ENCODE results near the gene KRTAP10-6. TPM values are rescaled to one million over a fixed set of nuclear protein-coding genes. Genes with fewer than 3 reads are reported as not detected.

The KRTAP10-6 gene
- total and polyA plus RNA-seq, 2 donors (not counting 1 experiment from before 2014, with no cell fraction given) = not detected

DNA sequence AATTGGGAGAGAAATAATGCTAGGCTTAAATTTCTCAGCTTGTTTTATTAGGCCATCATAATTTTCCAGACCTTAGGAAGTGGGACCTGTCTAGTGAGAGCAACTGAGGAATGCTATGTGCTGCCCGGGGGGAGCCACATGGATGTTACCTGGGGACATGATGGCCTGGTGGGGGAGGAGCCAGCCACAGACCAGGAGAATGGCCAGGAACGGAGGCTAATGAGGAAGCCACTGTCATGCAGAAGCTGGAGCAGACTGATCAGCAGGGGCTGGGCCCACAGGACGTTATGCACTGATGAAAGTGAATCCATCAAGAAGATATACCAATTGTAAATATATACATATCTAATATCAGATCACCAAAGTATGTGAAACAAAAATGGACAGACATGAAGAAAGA is 47.7 kb downstream of the KRTAP10-6 start:
- peaks cover 29% of the 10 kb centered on the region for H3K27me3 Mint-ChIP-seq
- Histone ChIP-seq H4K20me1 (ENCODE audit: control insufficient read depth, insufficient read depth, low read length, poor library complexity, severe bottlenecking) (no peaks in the 10 kb centered on the region), H3K36me3 (replicated peaks in 1 of 2; ENCODE audit: control extremely low read depth in 1 of 2, control insufficient read depth in 1 of 2, extremely low read depth in 1 of 2, insufficient read depth in 2 of 2, low read length in 1 of 2) (no peaks in the 10 kb centered on the region), H2AFZ (ENCODE audit: insufficient read depth, low read depth, low read length, poor library complexity, severe bottlenecking) (no peak overlapping the region), H3K27me3 (replicated peaks in 1 of 4; ENCODE audit: control extremely low read depth in 1 of 4, control insufficient read depth in 3 of 4, insufficient read depth in 4 of 4, low read length in 3 of 4) (peaks cover 0 to 8% (median 2%) of the 10 kb centered on the region in 4 experiments), H3K4me3 (ENCODE audit: control extremely low read depth in 1 of 5, extremely low read depth in 1 of 5, insufficient read depth in 1 of 5, low read depth in 2 of 5, low read length in 4 of 5) (no peak overlapping the region), H3K27ac (ENCODE audit: low read length in 2 of 2) (no peak overlapping the region), H3K79me2 (ENCODE audit: control insufficient read depth, insufficient read depth, low read length) (no peaks in the 10 kb centered on the region), H3K9me3 (ENCODE audit: control extremely low read depth in 1 of 3, control insufficient read depth in 2 of 3, insufficient read depth in 1 of 3, low read length in 2 of 3) (peaks cover 1 to 35% (median 12%) of the 10 kb centered on the region in 3 donors), H3K9ac (ENCODE audit: low read length) (no peak overlapping the region), H3K4me1 (ENCODE audit: control insufficient read depth in 2 of 2, insufficient read depth in 2 of 2, low read length in 2 of 2) (peaks cover 5 to 7% of the 10 kb centered on the region in 2 donors), H3K4me2 (replicated peaks; ENCODE audit: low read depth, low read length, poor library complexity, severe bottlenecking) (no peak overlapping the region)
- H3K4me3 Mint-ChIP-seq = no peak overlapping the region
- H3K9me3 Mint-ChIP-seq (ENCODE audit: insufficient read depth) = peaks cover 6% of the 10 kb centered on the region
- ChIA-PET POLR2A (no interaction called here), CTCF (no interaction called here)
- ATAC-seq (ENCODE audit: low read depth) = no peak
- no peak for TF ChIP-seq EZH2 (IDR thresholded peaks at IDR 0.05; ENCODE audit: borderline replicate concordance, insufficient read depth, low read depth, low read length, poor library complexity, severe bottlenecking)
- no peak for TF ChIP-seq CTCF (IDR thresholded peaks at IDR 0.05)
- DNase-seq = no peak
- intact Hi-C loops (cut with micrococcal nuclease) = no loop called here
- WGBS (ENCODE audit: insufficient coverage) = 91% methylated on average over 2 of the region's 3 CpGs
- peaks cover 8% of the 10 kb centered on the region for H3K4me1 Mint-ChIP-seq
- H3K27ac Mint-ChIP-seq = no peak overlapping the region

DNA sequence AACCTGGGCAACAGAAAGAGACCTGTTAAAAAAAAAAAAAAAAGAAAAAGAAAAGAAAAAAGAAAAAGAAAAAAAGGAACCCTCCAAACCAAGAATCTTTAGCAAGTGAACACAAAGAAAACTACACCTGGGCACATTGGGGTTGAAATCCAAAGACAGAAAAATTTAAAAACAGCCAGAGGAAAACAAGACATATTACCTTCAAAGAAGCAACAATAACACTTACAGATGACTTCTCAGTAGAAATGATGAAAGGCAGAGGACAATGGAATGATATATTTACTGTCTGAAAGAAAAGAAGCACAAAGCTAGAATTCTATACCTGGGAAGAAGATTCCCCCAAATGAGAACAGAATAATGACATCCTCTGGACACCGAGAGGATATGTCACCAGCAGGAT is 49.6 kb downstream of the KRTAP10-6 start:
- ATAC-seq (ENCODE audit: low read depth) = no peak
- Histone ChIP-seq H3K27me3 (replicated peaks in 1 of 4; ENCODE audit: control extremely low read depth in 1 of 4, control insufficient read depth in 3 of 4, insufficient read depth in 4 of 4, low read length in 3 of 4) (peaks cover 0 to 2% (median 0%) of the 10 kb centered on the region in 4 experiments), H4K20me1 (ENCODE audit: control insufficient read depth, insufficient read depth, low read length, poor library complexity, severe bottlenecking) (no peaks in the 10 kb centered on the region), H3K4me1 (ENCODE audit: control insufficient read depth in 2 of 2, insufficient read depth in 2 of 2, low read length in 2 of 2) (peaks cover 3 to 5% of the 10 kb centered on the region in 2 donors), H3K9ac (ENCODE audit: low read length) (no peak overlapping the region), H3K9me3 (ENCODE audit: control extremely low read depth in 1 of 3, control insufficient read depth in 2 of 3, insufficient read depth in 1 of 3, low read length in 2 of 3) (peaks cover 1 to 26% (median 12%) of the 10 kb centered on the region in 3 donors), H3K36me3 (replicated peaks in 1 of 2; ENCODE audit: control extremely low read depth in 1 of 2, control insufficient read depth in 1 of 2, extremely low read depth in 1 of 2, insufficient read depth in 2 of 2, low read length in 1 of 2) (no peaks in the 10 kb centered on the region), H3K27ac (ENCODE audit: low read length in 2 of 2) (no peak overlapping the region), H2AFZ (ENCODE audit: insufficient read depth, low read depth, low read length, poor library complexity, severe bottlenecking) (no peak overlapping the region), H3K4me2 (replicated peaks; ENCODE audit: low read depth, low read length, poor library complexity, severe bottlenecking) (no peak overlapping the region), H3K4me3 (ENCODE audit: control extremely low read depth in 1 of 5, extremely low read depth in 1 of 5, insufficient read depth in 1 of 5, low read depth in 2 of 5, low read length in 4 of 5) (no peak overlapping the region), H3K79me2 (ENCODE audit: control insufficient read depth, insufficient read depth, low read length) (no peaks in the 10 kb centered on the region)
- no peak overlapping the region for H3K27ac Mint-ChIP-seq
- ChIA-PET CTCF (no interaction called here), POLR2A (no interaction called here)
- peaks cover 20% of the 10 kb centered on the region for H3K27me3 Mint-ChIP-seq
- no peak for TF ChIP-seq EZH2 (IDR thresholded peaks at IDR 0.05; ENCODE audit: borderline replicate concordance, insufficient read depth, low read depth, low read length, poor library complexity, severe bottlenecking)
- no peak for TF ChIP-seq CTCF (IDR thresholded peaks at IDR 0.05)
- DNase-seq = no peak
- no peak overlapping the region for H3K4me3 Mint-ChIP-seq
- peaks cover 6% of the 10 kb centered on the region for H3K9me3 Mint-ChIP-seq (ENCODE audit: insufficient read depth)
- H3K4me1 Mint-ChIP-seq = peaks cover 2% of the 10 kb centered on the region
- intact Hi-C loops (cut with micrococcal nuclease) = no loop called here
- 80% methylated on average over 1 of the region's 1 CpG for WGBS (ENCODE audit: insufficient coverage)

Other genes starting within 250 kb of the KRTAP10-6 start
- 1.4 and 1.6 TPM in 2 replicates for gene TRPM2, start 238.9 kb downstream of the KRTAP10-6 start, total RNA-seq
- 5.4 and 8.4 TPM in 2 replicates for gene TRPM2, start 238.9 kb downstream of the KRTAP10-6 start, polyA plus RNA-seq
- gene LRRC3, start 137.0 kb downstream of the KRTAP10-6 start, total RNA-seq = 3.3 and 3.8 TPM in 2 replicates
- gene LRRC3, start 137.0 kb downstream of the KRTAP10-6 start, polyA plus RNA-seq = 0.36 and 0.46 TPM in 2 replicates
- gene KRTAP10-1, start 52.3 kb downstream of the KRTAP10-6 start, total RNA-seq = not detected in 2 replicates
- not detected in 2 replicates for gene KRTAP10-1, start 52.3 kb downstream of the KRTAP10-6 start, polyA plus RNA-seq
- gene KRTAP10-2, start 41.0 kb downstream of the KRTAP10-6 start, total RNA-seq = not detected in 2 replicates
- not detected in 2 replicates for gene KRTAP10-2, start 41.0 kb downstream of the KRTAP10-6 start, polyA plus RNA-seq
- not detected in 2 replicates for gene KRTAP10-3, start 33.7 kb downstream of the KRTAP10-6 start, total RNA-seq
- gene KRTAP10-3, start 33.7 kb downstream of the KRTAP10-6 start, polyA plus RNA-seq = 0.19 and 0.40 TPM in 2 replicates
- not detected in 2 replicates for gene KRTAP10-4, start 18.8 kb downstream of the KRTAP10-6 start, total RNA-seq
- not detected in 2 replicates for gene KRTAP10-4, start 18.8 kb downstream of the KRTAP10-6 start, polyA plus RNA-seq
- not detected in 2 replicates for gene KRTAP10-5, start 11.9 kb downstream of the KRTAP10-6 start, total RNA-seq
- not detected in 2 replicates for gene KRTAP10-5, start 11.9 kb downstream of the KRTAP10-6 start, polyA plus RNA-seq
- gene KRTAP10-7, start 8.1 kb upstream of the KRTAP10-6 start, total RNA-seq = not detected in 2 replicates
- not detected in 2 replicates for gene KRTAP10-7, start 8.1 kb upstream of the KRTAP10-6 start, polyA plus RNA-seq
- gene KRTAP10-8, start 19.6 kb upstream of the KRTAP10-6 start, total RNA-seq = not detected in 2 replicates
- gene KRTAP10-8, start 19.6 kb upstream of the KRTAP10-6 start, polyA plus RNA-seq = not detected in 2 replicates
- not detected in 2 replicates for gene KRTAP10-9, start 34.6 kb upstream of the KRTAP10-6 start, total RNA-seq
- gene KRTAP10-9, start 34.6 kb upstream of the KRTAP10-6 start, polyA plus RNA-seq = not detected in 2 replicates
- gene KRTAP10-10, start 44.9 kb upstream of the KRTAP10-6 start, total RNA-seq = not detected in 2 replicates
- gene KRTAP10-10, start 44.9 kb upstream of the KRTAP10-6 start, polyA plus RNA-seq = not detected in 2 replicates
- gene KRTAP10-11, start 53.9 kb upstream of the KRTAP10-6 start, total RNA-seq = not detected in 2 replicates
- gene KRTAP10-11, start 53.9 kb upstream of the KRTAP10-6 start, polyA plus RNA-seq = not detected in 2 replicates
- gene KRTAP12-4, start 62.2 kb upstream of the KRTAP10-6 start, total RNA-seq = not detected in 2 replicates
- not detected in 2 replicates for gene KRTAP12-4, start 62.2 kb upstream of the KRTAP10-6 start, polyA plus RNA-seq
- gene KRTAP12-3, start 65.4 kb upstream of the KRTAP10-6 start, total RNA-seq = not detected in 2 replicates
- not detected in 2 replicates for gene KRTAP12-3, start 65.4 kb upstream of the KRTAP10-6 start, polyA plus RNA-seq
- gene KRTAP12-2, start 74.4 kb upstream of the KRTAP10-6 start, total RNA-seq = not detected in 2 replicates
- gene KRTAP12-2, start 74.4 kb upstream of the KRTAP10-6 start, polyA plus RNA-seq = not detected in 2 replicates
- not detected in 2 replicates for gene KRTAP12-1, start 89.7 kb upstream of the KRTAP10-6 start, total RNA-seq
- not detected in 2 replicates for gene KRTAP12-1, start 89.7 kb upstream of the KRTAP10-6 start, polyA plus RNA-seq
- not detected in 2 replicates for gene KRTAP10-12, start 104.7 kb upstream of the KRTAP10-6 start, total RNA-seq
- gene KRTAP10-12, start 104.7 kb upstream of the KRTAP10-6 start, polyA plus RNA-seq = not detected in 2 replicates
- gene TSPEAR, start 119.1 kb upstream of the KRTAP10-6 start, total RNA-seq = not detected in 2 replicates
- gene TSPEAR, start 119.1 kb upstream of the KRTAP10-6 start, polyA plus RNA-seq = not detected in 2 replicates
- gene UBE2G2, start 209.3 kb upstream of the KRTAP10-6 start, total RNA-seq = 96.4 and 97.2 TPM in 2 replicates
- gene UBE2G2, start 209.3 kb upstream of the KRTAP10-6 start, polyA plus RNA-seq = 109 and 133 TPM in 2 replicates
- 34.6 and 37.6 TPM in 2 replicates for gene SUMO3, start 225.6 kb upstream of the KRTAP10-6 start, total RNA-seq
- gene SUMO3, start 225.6 kb upstream of the KRTAP10-6 start, polyA plus RNA-seq = 44.8 and 94.9 TPM in 2 replicates

All from B cell (primary cell).